ENCODE data around the gene IL6ST.

IL6ST gene

GRCh38 chr5:55900068-55900467 is 94.7 kb downstream of the IL6ST start:
- Mint-ChIP-seq H3K9me3 (no peaks in the 10 kb centered on the region), H3K4me1 (peaks cover 27% of the 10 kb centered on the region)
- CTCF ChIA-PET: interaction anchor here (1.3 kb wide), 1 partner anchor 11 kb away, joined by 5 read pairs; no protein-coding TSS in a partner anchor

DNA sequence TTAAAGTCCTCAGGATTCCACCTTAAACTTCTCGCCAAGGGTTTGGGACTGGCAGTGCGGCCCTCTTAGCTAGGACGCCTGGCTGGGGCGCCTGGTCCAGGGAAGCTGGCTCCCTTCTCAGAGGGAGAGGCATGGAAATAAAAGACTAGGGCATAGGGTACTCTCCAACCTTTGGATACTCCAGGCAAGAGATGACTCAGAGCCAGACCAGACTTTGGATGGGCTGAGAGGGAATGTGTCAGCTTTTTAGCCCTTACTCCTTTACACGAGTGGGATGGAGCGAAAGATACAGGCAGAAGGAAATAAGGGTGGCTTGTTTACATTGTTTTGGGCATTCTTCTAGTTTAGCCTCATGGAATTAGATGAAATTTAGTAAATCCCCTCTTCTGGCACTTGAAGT is 95.4 kb downstream of the IL6ST start:
- Mint-ChIP-seq H3K27me3 (peaks cover 33% of the 10 kb centered on the region), H3K36me3 (no peaks in the 10 kb centered on the region), H3K4me3 (no peak overlapping the region), H3K27ac (no peak overlapping the region), H3K9me3 (no peaks in the 10 kb centered on the region), H3K4me1 (peaks cover 24% of the 10 kb centered on the region)
- CTCF ChIA-PET: no interaction called here
- DNase-seq: no peak

More at GRCh38 chr5:55900068-55900467, 94.7 kb downstream of the IL6ST start:
- H3K27ac Mint-ChIP-seq: no peak overlapping the region
- DNase-seq: no peak
- H3K36me3 Mint-ChIP-seq: no peaks in the 10 kb centered on the region
- H3K27me3 Mint-ChIP-seq: peaks cover 40% of the 10 kb centered on the region
- H3K4me3 Mint-ChIP-seq: no peak overlapping the region

DNA sequence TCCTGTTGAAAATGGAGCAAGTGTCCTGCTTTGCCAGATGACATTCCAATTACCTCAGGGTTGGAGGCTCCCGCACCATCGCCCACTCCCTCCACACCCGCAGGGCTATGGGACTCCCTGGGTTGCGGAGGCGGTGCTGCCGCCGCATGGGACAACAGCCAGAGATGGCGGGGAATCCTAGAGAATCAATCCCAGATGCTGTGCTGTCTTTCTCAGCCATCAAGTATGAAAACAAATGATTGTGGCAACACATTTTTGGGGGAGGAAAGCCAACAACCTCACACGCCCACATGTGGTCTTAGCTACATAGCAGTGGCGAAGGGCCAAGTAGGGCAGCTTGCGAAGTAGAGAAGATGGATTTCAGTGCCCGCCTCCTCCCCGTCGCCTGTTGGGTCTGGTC is 96.9 kb downstream of the IL6ST start:
- Mint-ChIP-seq H3K9me3 (no peaks in the 10 kb centered on the region), H3K27me3 (peaks cover 25% of the 10 kb centered on the region), H3K27ac (no peak overlapping the region), H3K4me3 (no peak overlapping the region), H3K36me3 (no peaks in the 10 kb centered on the region), H3K4me1 (peaks cover 14% of the 10 kb centered on the region)
- CTCF ChIA-PET: no interaction called here
- DNase-seq: no peak

GRCh38 chr5:55897206-55897894 is 97.4 kb downstream of the IL6ST start:
- DNase-seq: no peak
- Mint-ChIP-seq H3K4me1 (peaks cover 9% of the 10 kb centered on the region), H3K27ac (no peak overlapping the region), H3K36me3 (no peaks in the 10 kb centered on the region), H3K9me3 (no peaks in the 10 kb centered on the region), H3K4me3 (no peak overlapping the region), H3K27me3 (peaks cover 25% of the 10 kb centered on the region)
- CTCF ChIA-PET: no interaction called here

- Mint-ChIP-seq H3K27me3 (peaks cover 25% of the 10 kb centered on the region), H3K4me1 (peaks cover 5% of the 10 kb centered on the region), H3K36me3 (no peaks in the 10 kb centered on the region), H3K9me3 (no peaks in the 10 kb centered on the region), H3K4me3 (no peak overlapping the region), H3K27ac (no peak overlapping the region)
- DNase-seq: no peak
- CTCF ChIA-PET: no interaction called here
Measured at GRCh38 chr5:55896663-55897062, 98.1 kb downstream of the IL6ST start.

DNA sequence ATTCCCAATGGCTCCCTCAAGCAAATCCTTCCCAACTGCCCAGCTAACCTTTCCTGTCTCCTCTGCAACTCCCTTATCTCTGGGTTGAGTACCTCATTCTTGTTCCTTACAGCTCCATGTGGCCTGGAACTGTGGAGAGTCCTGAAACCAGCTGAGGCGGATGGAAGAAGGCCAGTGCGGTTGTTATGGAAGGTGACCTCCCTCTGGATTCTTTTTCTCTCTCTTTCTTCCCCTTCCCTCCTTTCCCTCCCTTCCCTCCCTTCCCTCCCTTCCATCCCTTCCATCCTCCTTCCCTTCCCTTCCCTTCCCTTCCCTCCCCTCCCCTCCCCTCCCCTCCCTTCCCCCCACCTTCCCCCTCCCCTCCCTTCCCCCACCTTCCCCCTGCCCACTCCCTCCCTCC is 98.5 kb downstream of the IL6ST start:
- H3K9me3 Mint-ChIP-seq: no peaks in the 10 kb centered on the region
- DNase-seq: no peak
- no peak overlapping the region for H3K27ac Mint-ChIP-seq
- peaks cover 25% of the 10 kb centered on the region for H3K27me3 Mint-ChIP-seq
- no peaks in the 10 kb centered on the region for H3K36me3 Mint-ChIP-seq
- no peak overlapping the region for H3K4me3 Mint-ChIP-seq
- CTCF ChIA-PET: interaction anchor here (1.3 kb wide), 1 partner anchor 166 kb away, joined by 3 read pairs; no protein-coding TSS in a partner anchor
- H3K4me1 Mint-ChIP-seq: peaks cover 5% of the 10 kb centered on the region

- CTCF ChIA-PET: interaction anchor here (0.6 to 1.3 kb wide), 2 partner anchors 165 to 177 kb away, joined by 3 read pairs; no protein-coding TSS in a partner anchor
- Mint-ChIP-seq H3K9me3 (no peaks in the 10 kb centered on the region), H3K4me3 (no peak overlapping the region), H3K27me3 (peaks cover 25% of the 10 kb centered on the region), H3K27ac (no peak overlapping the region), H3K36me3 (no peaks in the 10 kb centered on the region), H3K4me1 (peaks cover 5% of the 10 kb centered on the region)
- DNase-seq: no peak
Measured at GRCh38 chr5:55895346-55895745, 99.4 kb downstream of the IL6ST start.

DNA sequence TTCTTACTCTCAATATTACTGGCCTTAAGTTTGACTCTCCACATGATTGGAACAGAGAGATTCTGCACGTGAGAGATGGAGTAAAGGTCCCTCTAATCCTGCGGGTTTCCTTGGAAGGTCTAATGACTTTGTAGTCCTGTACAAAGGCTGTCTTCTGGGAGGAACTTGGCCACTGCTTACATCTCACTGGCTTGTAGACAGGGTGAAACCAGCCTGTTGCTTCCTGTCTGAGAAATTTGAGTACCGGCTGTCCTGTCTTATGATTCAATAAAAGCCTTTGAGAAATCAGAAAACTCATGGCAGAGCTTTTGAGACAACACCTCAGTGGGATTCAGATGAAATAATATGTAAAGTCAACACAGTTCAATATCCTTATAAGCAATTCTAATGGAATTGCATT is 100.6 kb downstream of the IL6ST start:
- no peak for DNase-seq
- Mint-ChIP-seq H3K4me1 (peaks cover 5% of the 10 kb centered on the region), H3K27ac (no peak overlapping the region), H3K9me3 (no peaks in the 10 kb centered on the region), H3K36me3 (no peaks in the 10 kb centered on the region), H3K27me3 (peaks cover 14% of the 10 kb centered on the region), H3K4me3 (no peak overlapping the region)
- CTCF ChIA-PET: interaction anchor here (0.6 to 1.0 kb wide), 2 partner anchors 13 to 51 kb away, joined by 3 read pairs; no protein-coding TSS in a partner anchor

DNA sequence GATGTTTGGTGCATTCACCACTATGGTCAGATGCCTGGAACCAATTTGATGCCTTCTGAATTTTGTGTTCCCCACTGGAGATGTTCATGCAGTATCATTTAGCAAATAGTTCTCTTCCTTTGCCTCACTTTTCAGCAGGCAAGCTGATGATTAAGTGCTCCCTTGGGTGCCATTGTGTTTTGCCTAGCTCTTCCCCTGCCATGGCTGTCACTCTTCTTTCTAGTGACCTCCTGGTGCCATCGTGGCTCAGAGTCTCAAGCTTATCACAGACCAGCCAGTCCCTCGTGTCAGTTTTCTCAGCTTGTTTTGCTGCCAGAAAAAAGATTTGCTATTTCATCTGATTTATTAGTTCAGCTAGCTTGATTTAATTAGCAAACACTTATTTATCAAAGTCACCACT is 102.3 kb downstream of the IL6ST start:
- peaks cover 9% of the 10 kb centered on the region for H3K27me3 Mint-ChIP-seq
- no peak overlapping the region for H3K4me3 Mint-ChIP-seq
- H3K9me3 Mint-ChIP-seq: no peaks in the 10 kb centered on the region
- peaks cover 14% of the 10 kb centered on the region for H3K4me1 Mint-ChIP-seq
- CTCF ChIA-PET: no interaction called here
- DNase-seq: no peak
- no peaks in the 10 kb centered on the region for H3K36me3 Mint-ChIP-seq
- no peak overlapping the region for H3K27ac Mint-ChIP-seq

DNA sequence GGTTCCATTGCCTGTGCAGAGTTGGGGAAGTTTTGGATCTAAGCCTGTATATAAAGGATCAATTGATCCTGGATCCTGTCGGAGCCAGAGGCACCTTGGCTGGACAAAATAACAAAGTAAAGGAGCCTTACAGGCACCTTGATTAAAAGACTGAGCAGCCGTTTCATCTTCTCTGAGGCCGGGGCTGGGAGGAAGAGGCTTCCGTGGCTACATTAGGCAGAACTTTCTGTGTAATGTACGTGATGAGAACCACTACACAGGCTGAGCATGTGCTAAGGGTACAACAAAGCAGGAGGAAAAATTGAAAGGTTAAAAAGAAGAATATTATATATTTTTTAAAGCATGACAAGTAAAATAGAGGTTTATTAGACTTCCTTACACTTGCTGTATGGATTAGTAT is 106.6 kb downstream of the IL6ST start:
- no peaks in the 10 kb centered on the region for H3K9me3 Mint-ChIP-seq
- CTCF ChIA-PET: interaction anchor here (0.6 to 1.4 kb wide), 2 partner anchors 11 to 616 kb away, joined by 3 to 6 read pairs; no protein-coding TSS in a partner anchor

GRCh38 chr5:55885359-55885758 is 109.4 kb downstream of the IL6ST start:
- CTCF ChIA-PET: no interaction called here
- H3K4me3 Mint-ChIP-seq: no peak overlapping the region
- peaks cover 9% of the 10 kb centered on the region for H3K4me1 Mint-ChIP-seq
- no peak for DNase-seq
- no peaks in the 10 kb centered on the region for H3K36me3 Mint-ChIP-seq
- no peak overlapping the region for H3K27ac Mint-ChIP-seq
- peaks cover 10% of the 10 kb centered on the region for H3K27me3 Mint-ChIP-seq
- H3K9me3 Mint-ChIP-seq: no peaks in the 10 kb centered on the region

More for the DNA sequence above, 106.6 kb downstream of the IL6ST start:
- H3K27ac Mint-ChIP-seq: peak overlapping the region; percentile 35
- no peak overlapping the region for H3K4me3 Mint-ChIP-seq
- no peak for DNase-seq
- H3K4me1 Mint-ChIP-seq: peaks cover 9% of the 10 kb centered on the region
- H3K36me3 Mint-ChIP-seq: no peaks in the 10 kb centered on the region
- H3K27me3 Mint-ChIP-seq: peaks cover 10% of the 10 kb centered on the region

All from activated naive CD4-positive, alpha-beta T cell treated with anti-CD3 and anti-CD28 coated beads, Interleukin-2, amount 10 ng/mL, durations not matched to agents 7 days and 5 days (primary cell).